IPS DF 4.7 (cell line): ENCODE measurements around the gene ADGRD1.

Experiments
- DNase-seq: peaks from one replicate; pipeline ENCODE4 v3.0.0-alpha.2; 2013; ENCODE audit warnings: low spot score; ENCODE audit errors: extremely low read depth

ADGRD1 gene

GRCh38 chr12:130965668-130966067 is 12.0 kb downstream of the ADGRD1 start:
- DNase-seq = no peak

GRCh38 chr12:130966443-130967030 is 12.8 kb downstream of the ADGRD1 start:
- DNase-seq = no peak

- no peak for DNase-seq
Observed at GRCh38 chr12:130967636-130968035, 13.9 kb downstream of the ADGRD1 start.

GRCh38 chr12:130968611-130969010 is 14.9 kb downstream of the ADGRD1 start:
- DNase-seq = no peak

- DNase-seq = no peak
Observed at GRCh38 chr12:130969223-130969622, 15.5 kb downstream of the ADGRD1 start.

- DNase-seq = no peak
Observed at GRCh38 chr12:130970165-130970907, 16.6 kb downstream of the ADGRD1 start.

GRCh38 chr12:130970908-130971233 is 17.2 kb downstream of the ADGRD1 start:
- no peak for DNase-seq

GRCh38 chr12:130971925-130972585 is 18.3 kb downstream of the ADGRD1 start:
- no peak for DNase-seq

GRCh38 chr12:130972586-130972950 is 18.9 kb downstream of the ADGRD1 start:
- DNase-seq = no peak

- no peak for DNase-seq
Observed at GRCh38 chr12:130973109-130973508, 19.4 kb downstream of the ADGRD1 start.

- DNase-seq = no peak
Observed at GRCh38 chr12:130973906-130974305, 20.2 kb downstream of the ADGRD1 start.

- no peak for DNase-seq
Observed at GRCh38 chr12:130975116-130975515, 21.4 kb downstream of the ADGRD1 start.

- DNase-seq = no peak
Observed at GRCh38 chr12:130976171-130976720, 22.5 kb downstream of the ADGRD1 start.

GRCh38 chr12:130977046-130977742 is 23.5 kb downstream of the ADGRD1 start:
- DNase-seq = no peak

- DNase-seq = no peak
Observed at GRCh38 chr12:130977743-130978095, 24.0 kb downstream of the ADGRD1 start.

- DNase-seq = no peak
Observed at GRCh38 chr12:130978785-130979184, 25.1 kb downstream of the ADGRD1 start.

GRCh38 chr12:130981074-130981742 is 27.5 kb downstream of the ADGRD1 start:
- DNase-seq = no peak

GRCh38 chr12:130981911-130982310 is 28.2 kb downstream of the ADGRD1 start:
- DNase-seq = no peak

GRCh38 chr12:130982565-130983225 is 29.0 kb downstream of the ADGRD1 start:
- DNase-seq = no peak

- DNase-seq = no peak
Observed at GRCh38 chr12:130983328-130984017, 29.8 kb downstream of the ADGRD1 start.
